Activated T-helper 1 cell treated with anti-CD3 and anti-CD28 coated beads, Interleukin-2, amount 50 U/mL, for 16 hours (primary cell): ENCODE results near the gene C10orf95.

Experiments used
- DNase-seq, 2 donors: peaks; one replicate each; pipeline ENCODE4 v3.0.0-alpha.2; 2020; ENCODE audit warnings: low read depth in 1 of 2, low spot score in 1 of 2

Gene C10orf95

GRCh38 chr10:102401735-102402511, 49.4 kb downstream of the C10orf95 start:
- no peak for DNase-seq

- DNase-seq = no peak
Observed at GRCh38 chr10:102401342-102401654, 50.0 kb downstream of the C10orf95 start.

- DNase-seq = no peak
Observed at GRCh38 chr10:102400598-102401341, 50.6 kb downstream of the C10orf95 start.

- DNase-seq = no peak
Observed at GRCh38 chr10:102400076-102400475, 51.3 kb downstream of the C10orf95 start.
